Neuronal stem cell (in vitro differentiated cells): ENCODE results near the gene MRC1.

Experiments
- DNase-seq: peaks from one replicate; pipeline ENCODE4 v3.0.0-alpha.2; 2013; ENCODE audit warnings: low spot score
- H2AFZ ChIP-seq: one replicate; pipeline ENCODE4 v1.6.1; 2013; ENCODE audit warnings: mild to moderate bottlenecking, low read length, inconsistent platforms
- H2AK5ac ChIP-seq: 2 replicates; pipeline ENCODE4 v1.6.1; 2013; ENCODE audit warnings: low read depth, mild to moderate bottlenecking, inconsistent platforms, low read length, moderate library complexity, mixed read lengths
- H2BK120ac ChIP-seq: 2 replicates; pipeline ENCODE4 v1.6.1; 2013; ENCODE audit warnings: low read depth, mild to moderate bottlenecking, inconsistent platforms, low read length, moderate library complexity, mixed read lengths
- H2BK12ac ChIP-seq: one replicate; pipeline ENCODE4 v1.6.1; 2013; ENCODE audit warnings: low read length, inconsistent platforms
- H2BK15ac ChIP-seq: 2 replicates; pipeline ENCODE4 v1.6.1; 2013; ENCODE audit warnings: mild to moderate bottlenecking, low read length, inconsistent platforms, mixed read lengths
- H2BK5ac ChIP-seq: one replicate; pipeline ENCODE4 v1.6.1; 2013; ENCODE audit warnings: inconsistent platforms, mild to moderate bottlenecking, low read length, moderate library complexity
- H3K14ac ChIP-seq: one replicate; pipeline ENCODE4 v1.6.1; 2013; ENCODE audit warnings: low read length, inconsistent platforms
- H3K18ac ChIP-seq: 2 replicates; pipeline ENCODE4 v1.6.1; 2013; ENCODE audit warnings: low read length, inconsistent platforms
- H3K23ac ChIP-seq: 2 replicates; pipeline ENCODE4 v1.6.1; 2013; ENCODE audit warnings: low read depth, mild to moderate bottlenecking, mixed read lengths, low read length, inconsistent platforms; ENCODE audit not compliant: poor library complexity
- H3K27ac ChIP-seq: replicated peaks from 3 replicates; pipeline ENCODE4 v1.5.1; 2013; ENCODE audit warnings: low read length, inconsistent platforms
- H3K27me3 ChIP-seq, 3 experiments: 2 replicates each; pipeline ENCODE4 v1.6.1; 2013; ENCODE audit warnings: low read length in 3 of 3, mild to moderate bottlenecking in 2 of 3, inconsistent platforms in 1 of 3, low read depth in 1 of 3, mixed read lengths in 1 of 3, moderate library complexity in 1 of 3; ENCODE audit not compliant: control insufficient read depth in 3 of 3, insufficient read depth in 3 of 3
- H3K36me3 ChIP-seq, 2 donors: replicated peaks in 1 of 2; 2 replicates each; pipeline ENCODE4 v1.6.1; 2013; ENCODE audit warnings: low read length in 2 of 2; ENCODE audit not compliant: control insufficient read depth in 2 of 2, insufficient read depth in 2 of 2
- H3K4ac ChIP-seq: 2 replicates; pipeline ENCODE4 v1.6.1; 2013; ENCODE audit warnings: inconsistent platforms, mild to moderate bottlenecking, low read length, moderate library complexity
- H3K4me1 ChIP-seq, 2 donors: 1 replicate in 1 of 2; 2 replicates in 1 of 2; pipeline ENCODE4 v1.6.1; 2013; ENCODE audit warnings: low read length in 2 of 2, low read depth in 1 of 2; ENCODE audit not compliant: control insufficient read depth in 2 of 2, insufficient read depth in 1 of 2
- H3K4me2 ChIP-seq: one replicate; pipeline ENCODE4 v1.6.1; 2013; ENCODE audit warnings: mild to moderate bottlenecking, low read length, inconsistent platforms; ENCODE audit not compliant: insufficient read depth, poor library complexity, severe bottlenecking
- H3K4me3 ChIP-seq, 2 donors: 2 replicates each; pipeline ENCODE4 v1.5.1; 2013; ENCODE audit warnings: low read length in 2 of 2, mild to moderate bottlenecking in 2 of 2, inconsistent platforms in 1 of 2, moderate library complexity in 1 of 2
- H3K79me1 ChIP-seq: one replicate; pipeline ENCODE4 v1.6.1; 2013; ENCODE audit warnings: low read depth, mild to moderate bottlenecking, inconsistent platforms, low read length, moderate library complexity
- H3K9ac ChIP-seq: one replicate; pipeline ENCODE4 v1.6.1; 2013; ENCODE audit warnings: mild to moderate bottlenecking, low read depth, low read length, inconsistent platforms; ENCODE audit not compliant: poor library complexity
- H3K9me3 ChIP-seq, 2 donors: replicated peaks in 1 of 2; 2 replicates each; pipeline versions ENCODE3 to v1.6.1; 2013; ENCODE audit warnings: low read length in 2 of 2, mild to moderate bottlenecking in 2 of 2, inconsistent platforms in 1 of 2, low read depth in 1 of 2, mixed read lengths in 1 of 2, moderate library complexity in 1 of 2; ENCODE audit not compliant: control insufficient read depth in 2 of 2, insufficient read depth in 1 of 2
- H4K8ac ChIP-seq: one replicate; pipeline ENCODE4 v1.6.1; 2013; ENCODE audit warnings: low read depth, mild to moderate bottlenecking, inconsistent platforms, low read length, moderate library complexity
- H4K91ac ChIP-seq: one replicate; pipeline ENCODE4 v1.6.1; 2013; ENCODE audit warnings: low read length, low read depth, mild to moderate bottlenecking, inconsistent platforms; ENCODE audit not compliant: poor library complexity
- WGBS, 2 donors: extraction: QIAGEN DNeasy Blood & Tissue Kit; methylation state at CpG; one replicate each; pipeline ENCODE4 v1.1.7; 2013; ENCODE audit warnings: missing lambda C conversion rate in 2 of 2, mixed read lengths in 1 of 2; ENCODE audit not compliant: insufficient read length in 2 of 2, insufficient replicate concordance in 1 of 2; ENCODE audit errors: extremely low coverage in 2 of 2; 5-methylcytosine and 5-hydroxymethylcytosine counted together

MRC1 gene

DNA sequence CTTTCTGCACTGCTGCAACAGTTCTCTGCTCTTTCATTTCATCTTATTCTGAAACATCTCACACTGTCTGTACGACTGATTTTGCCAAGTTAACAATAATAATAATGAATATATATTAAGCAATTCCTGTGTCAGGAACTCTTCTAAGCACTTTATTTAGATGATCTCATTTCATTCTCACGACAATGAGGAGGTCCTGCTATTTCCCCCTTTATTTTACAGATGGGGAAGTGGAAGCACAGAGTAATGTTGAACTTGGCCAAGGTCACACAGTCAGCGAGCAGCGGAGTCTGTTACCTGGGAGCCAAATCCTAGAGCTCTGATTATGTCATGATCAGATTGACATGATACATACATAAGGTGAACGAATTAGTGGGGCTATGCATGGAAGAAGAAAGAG is 5.8 kb downstream of the MRC1 start:
- Histone ChIP-seq H3K79me1 (no peaks in the 10 kb centered on the region), H3K4me1 (no peaks in the 10 kb centered on the region), H3K9ac (no peak overlapping the region), H2AFZ (no peak overlapping the region), H3K4me2 (no peak overlapping the region), H3K18ac (no peak overlapping the region), H3K4ac (no peak overlapping the region), H4K91ac (no peak overlapping the region), H3K27ac (no peak overlapping the region), H3K14ac (no peak overlapping the region), H3K4me3 (no peak overlapping the region), H2BK120ac (no peak overlapping the region), H2BK15ac (no peak overlapping the region), H4K8ac (no peak overlapping the region), H3K23ac (no peak overlapping the region), H2BK5ac (no peak overlapping the region), H2AK5ac (no peak overlapping the region), H3K36me3 (no peaks in the 10 kb centered on the region), H3K27me3 (no peaks in the 10 kb centered on the region), H2BK12ac (no peak overlapping the region), H3K9me3 (no peaks in the 10 kb centered on the region)
- DNase-seq: no peak
- WGBS, 2 donors: no CpG with 5 or more reads among the region's 5 CpGs

DNA sequence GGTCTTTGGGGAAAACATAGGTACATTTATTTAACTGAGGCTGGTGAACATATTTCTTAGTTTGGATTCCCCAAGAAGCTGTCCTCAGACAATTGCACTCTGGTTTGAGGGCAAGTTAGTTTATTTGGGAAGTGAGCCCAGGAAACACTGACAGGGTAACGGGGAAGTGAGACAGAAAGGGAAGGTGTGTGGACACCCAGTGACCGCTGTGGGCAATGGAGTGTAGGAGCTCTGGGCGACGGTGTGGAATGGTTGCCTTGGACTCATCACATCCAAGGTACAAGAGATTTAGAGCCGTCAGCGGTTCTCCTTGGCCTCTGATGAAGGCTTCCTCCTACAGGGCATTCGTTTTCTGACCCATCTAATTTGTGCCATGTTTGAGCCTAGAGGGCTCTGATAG is 7.1 kb downstream of the MRC1 start:
- H3K4ac ChIP-seq: no peak overlapping the region
- H4K91ac ChIP-seq: no peak overlapping the region
- no peak overlapping the region for H2BK12ac ChIP-seq
- H2AFZ ChIP-seq: no peak overlapping the region
- H2AK5ac ChIP-seq: no peak overlapping the region
- H3K4me2 ChIP-seq: no peak overlapping the region
- H3K23ac ChIP-seq: no peak overlapping the region
- H3K27ac ChIP-seq: no peak overlapping the region
- no peak for DNase-seq
- no peak overlapping the region for H2BK15ac ChIP-seq
- no peaks in the 10 kb centered on the region for H3K9me3 ChIP-seq
- no peaks in the 10 kb centered on the region for H3K79me1 ChIP-seq
- no peak overlapping the region for H4K8ac ChIP-seq
- no peaks in the 10 kb centered on the region for H3K36me3 ChIP-seq
- H3K9ac ChIP-seq: no peak overlapping the region
- H3K4me3 ChIP-seq: no peak overlapping the region
- no peak overlapping the region for H3K18ac ChIP-seq
- no peak overlapping the region for H2BK5ac ChIP-seq
- WGBS, 2 donors: no CpG with 5 or more reads among the region's 7 CpGs
- H3K27me3 ChIP-seq: no peaks in the 10 kb centered on the region
- no peak overlapping the region for H2BK120ac ChIP-seq
- no peaks in the 10 kb centered on the region for H3K4me1 ChIP-seq
- no peak overlapping the region for H3K14ac ChIP-seq

DNA sequence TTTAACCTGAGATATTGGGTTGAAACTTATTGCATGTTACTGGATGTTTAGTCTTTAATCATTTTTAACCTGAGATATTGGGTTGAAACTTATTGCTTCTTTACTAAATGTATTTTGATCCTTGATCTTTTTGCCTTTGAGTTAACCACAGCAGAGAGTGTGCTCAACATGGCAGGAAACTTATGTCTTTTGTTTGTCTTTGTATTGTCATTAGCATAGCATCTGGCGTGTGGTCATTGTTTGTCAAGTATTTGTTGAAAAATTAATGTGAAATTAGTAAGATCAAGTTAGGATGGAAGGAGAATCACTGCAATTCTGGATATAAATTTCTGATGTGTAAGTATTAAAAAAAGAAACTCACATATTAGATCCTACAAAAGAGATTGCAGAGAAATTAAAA is 8.2 kb downstream of the MRC1 start:
- Histone ChIP-seq H2BK5ac (no peak overlapping the region), H3K27me3 (no peaks in the 10 kb centered on the region), H4K91ac (no peak overlapping the region), H2BK15ac (no peak overlapping the region), H2AFZ (no peak overlapping the region), H2BK12ac (no peak overlapping the region), H3K4ac (no peak overlapping the region), H3K27ac (no peak overlapping the region), H3K79me1 (no peaks in the 10 kb centered on the region), H2AK5ac (no peak overlapping the region), H3K4me2 (no peak overlapping the region), H3K18ac (no peak overlapping the region), H3K14ac (no peak overlapping the region), H3K9ac (no peak overlapping the region), H3K23ac (no peak overlapping the region), H3K4me3 (no peak overlapping the region), H4K8ac (no peak overlapping the region), H3K4me1 (no peaks in the 10 kb centered on the region), H2BK120ac (no peak overlapping the region), H3K9me3 (no peaks in the 10 kb centered on the region), H3K36me3 (no peaks in the 10 kb centered on the region)
- WGBS, 2 donors: no CpG with 5 or more reads among the region's 1 CpG
- no peak for DNase-seq

DNA sequence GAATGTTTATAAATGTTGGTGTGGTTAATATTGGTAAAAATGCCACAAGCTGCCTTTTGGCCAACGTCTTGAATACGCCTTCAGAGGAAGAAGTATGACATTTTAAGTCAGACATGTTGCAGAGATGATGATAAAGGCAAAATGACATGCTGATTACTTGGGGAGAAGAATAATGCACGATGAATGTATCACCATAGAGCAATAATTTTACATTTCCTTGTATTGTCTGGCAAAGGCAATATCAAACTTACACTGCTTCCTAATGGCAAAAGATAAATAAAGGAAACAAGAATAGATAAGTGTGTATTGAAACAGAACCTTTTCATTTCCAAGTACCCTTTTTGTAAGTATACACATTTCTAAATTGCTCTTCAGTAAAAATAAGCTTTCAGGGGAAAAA is 8.6 kb downstream of the MRC1 start:
- Histone ChIP-seq H3K23ac (no peak overlapping the region), H2AFZ (no peak overlapping the region), H2BK12ac (no peak overlapping the region), H2BK15ac (no peak overlapping the region), H3K4me2 (no peak overlapping the region), H3K79me1 (no peaks in the 10 kb centered on the region), H2AK5ac (no peak overlapping the region), H4K8ac (no peak overlapping the region), H3K18ac (no peak overlapping the region), H4K91ac (no peak overlapping the region), H3K9me3 (no peaks in the 10 kb centered on the region), H3K4me3 (no peak overlapping the region), H3K14ac (no peak overlapping the region), H3K36me3 (no peaks in the 10 kb centered on the region), H3K9ac (no peak overlapping the region), H2BK5ac (no peak overlapping the region), H2BK120ac (no peak overlapping the region), H3K4me1 (no peaks in the 10 kb centered on the region), H3K4ac (no peak overlapping the region), H3K27ac (no peak overlapping the region), H3K27me3 (no peaks in the 10 kb centered on the region)
- WGBS, 2 donors: no CpG with 5 or more reads among the region's 3 CpGs
- DNase-seq: no peak
